Cardiac muscle cell (in vitro differentiated cells and primary cell): Measurements from ENCODE around the gene VPS35. TPM values are rescaled to one million over a fixed set of nuclear protein-coding genes. Genes with fewer than 3 reads are reported as not detected.
A peak's percentile ranks its signal among the peaks of the same experiment; 100 is the strongest.

ENCODE experiments used
- DNase-seq, 2 donors: peaks; one replicate each; pipeline versions ENCODE4 v3.0.0 to v3.0.0-alpha.2; 2010 to 2017; ENCODE audit warnings: low read depth in 1 of 2, low spot score in 1 of 2
- H3K27ac ChIP-seq: fragments of 200-600 bp; sonication (generic); 2 replicates; pipeline ENCODE4 v1.5.1; 2016
- H3K27me3 ChIP-seq: fragments of 200-600 bp; sonication (generic); 2 replicates; pipeline ENCODE4 v1.6.0; 2016; ENCODE audit warnings: control low read depth
- H3K36me3 ChIP-seq: fragments of 200-600 bp; sonication (generic); 2 replicates; pipeline ENCODE4 v1.5.1; 2016; ENCODE audit warnings: control low read depth
- H3K4me1 ChIP-seq: fragments of 200-600 bp; sonication (generic); 2 replicates; pipeline ENCODE4 v1.8.1; 2017; ENCODE audit warnings: low read depth, mild to moderate bottlenecking, mixed run types
- H3K4me3 ChIP-seq: fragments of 200-600 bp; sonication (generic); 2 replicates; pipeline ENCODE4 v1.5.1; 2016; ENCODE audit warnings: mild to moderate bottlenecking
- H3K9me3 ChIP-seq: fragments of 200-600 bp; sonication (generic); 2 replicates; pipeline ENCODE4 v1.5.1; 2017; ENCODE audit warnings: low read depth, mild to moderate bottlenecking, control low read depth
- polyA plus RNA-seq: library from polyadenylated mRNA; unstranded; fragments of >200 nt; fragmentation: Nextera tagmentation; extraction: Ambion mirVana; gene quantifications from 2 replicates; pipeline ENCODE4 v1.2.1, GENCODE V29; 2016
- total RNA-seq: library from RNA; depleted of rRNA; stranded (reverse); fragments of >200 nt; gene quantifications from 2 replicates; pipeline ENCODE4 v1.2.3, GENCODE V29; 2016
- TF ChIP-seq, protein P1 (sequence below): IDR thresholded peaks from 2 replicates; pipeline ENCODE4 v1.5.1; 2012; ENCODE audit warnings: low read depth, mild to moderate bottlenecking, low read length

VPS35 gene
- total and polyA plus RNA-seq, 2 experiments from 2014 or later, result 58.9 to 111 TPM

DNA sequence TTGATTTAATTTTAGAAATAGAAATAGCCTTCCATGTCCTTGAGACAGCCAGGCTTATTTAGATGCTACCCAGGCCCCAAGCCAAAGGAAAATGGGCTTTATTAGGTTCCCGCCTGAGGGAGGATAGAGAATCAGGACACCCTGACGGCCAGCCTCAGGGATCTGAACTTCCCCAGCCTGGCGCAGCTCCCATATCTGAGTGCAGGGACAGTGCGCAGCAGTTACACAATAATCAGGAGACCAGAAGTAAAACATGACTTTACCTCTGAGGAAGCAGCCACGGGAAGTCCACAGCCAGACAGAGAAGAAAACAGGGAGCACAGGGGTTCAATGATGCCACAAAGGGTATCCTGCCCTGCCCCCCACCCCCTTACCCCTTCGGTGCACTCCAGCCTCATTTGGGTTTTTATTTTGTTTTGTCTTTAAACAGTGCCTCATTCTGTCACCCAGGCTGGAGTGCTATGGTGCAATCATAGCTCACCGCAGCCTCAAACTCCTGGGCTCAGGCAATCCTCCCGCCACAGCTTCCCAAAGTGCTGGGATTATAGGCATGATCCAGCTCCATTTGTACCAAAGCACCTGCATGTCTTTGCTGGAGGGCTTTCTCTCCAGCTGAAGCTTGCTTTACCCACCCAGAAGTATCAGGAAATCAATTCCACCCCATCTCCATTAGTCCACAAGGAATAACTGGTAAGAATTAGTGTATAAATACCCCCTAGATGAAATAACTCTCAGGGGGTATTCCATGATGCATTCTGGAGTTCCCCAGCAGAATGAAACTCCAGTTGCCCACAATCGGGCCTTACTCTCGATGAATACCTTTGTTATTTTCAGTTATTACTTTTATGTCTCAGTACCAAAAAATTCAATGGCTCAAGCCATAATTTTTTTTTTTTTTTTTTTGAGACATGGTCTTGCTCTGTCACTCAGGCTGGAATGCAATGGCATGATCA is 22.4 kb upstream of the VPS35 start:
- Histone ChIP-seq H3K4me1 (peaks cover 22% of the 10 kb centered on the region), H3K4me3 (no peak overlapping the region), H3K9me3 (no peaks in the 10 kb centered on the region), H3K27me3 (no peaks in the 10 kb centered on the region), H3K36me3 (peaks cover 48% of the 10 kb centered on the region), H3K27ac (peak overlapping the region; percentile 68)
- TF ChIP-seq, protein P1, sequence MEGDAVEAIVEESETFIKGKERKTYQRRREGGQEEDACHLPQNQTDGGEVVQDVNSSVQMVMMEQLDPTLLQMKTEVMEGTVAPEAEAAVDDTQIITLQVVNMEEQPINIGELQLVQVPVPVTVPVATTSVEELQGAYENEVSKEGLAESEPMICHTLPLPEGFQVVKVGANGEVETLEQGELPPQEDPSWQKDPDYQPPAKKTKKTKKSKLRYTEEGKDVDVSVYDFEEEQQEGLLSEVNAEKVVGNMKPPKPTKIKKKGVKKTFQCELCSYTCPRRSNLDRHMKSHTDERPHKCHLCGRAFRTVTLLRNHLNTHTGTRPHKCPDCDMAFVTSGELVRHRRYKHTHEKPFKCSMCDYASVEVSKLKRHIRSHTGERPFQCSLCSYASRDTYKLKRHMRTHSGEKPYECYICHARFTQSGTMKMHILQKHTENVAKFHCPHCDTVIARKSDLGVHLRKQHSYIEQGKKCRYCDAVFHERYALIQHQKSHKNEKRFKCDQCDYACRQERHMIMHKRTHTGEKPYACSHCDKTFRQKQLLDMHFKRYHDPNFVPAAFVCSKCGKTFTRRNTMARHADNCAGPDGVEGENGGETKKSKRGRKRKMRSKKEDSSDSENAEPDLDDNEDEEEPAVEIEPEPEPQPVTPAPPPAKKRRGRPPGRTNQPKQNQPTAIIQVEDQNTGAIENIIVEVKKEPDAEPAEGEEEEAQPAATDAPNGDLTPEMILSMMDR, result no peak
- DNase-seq, result no peak

DNA sequence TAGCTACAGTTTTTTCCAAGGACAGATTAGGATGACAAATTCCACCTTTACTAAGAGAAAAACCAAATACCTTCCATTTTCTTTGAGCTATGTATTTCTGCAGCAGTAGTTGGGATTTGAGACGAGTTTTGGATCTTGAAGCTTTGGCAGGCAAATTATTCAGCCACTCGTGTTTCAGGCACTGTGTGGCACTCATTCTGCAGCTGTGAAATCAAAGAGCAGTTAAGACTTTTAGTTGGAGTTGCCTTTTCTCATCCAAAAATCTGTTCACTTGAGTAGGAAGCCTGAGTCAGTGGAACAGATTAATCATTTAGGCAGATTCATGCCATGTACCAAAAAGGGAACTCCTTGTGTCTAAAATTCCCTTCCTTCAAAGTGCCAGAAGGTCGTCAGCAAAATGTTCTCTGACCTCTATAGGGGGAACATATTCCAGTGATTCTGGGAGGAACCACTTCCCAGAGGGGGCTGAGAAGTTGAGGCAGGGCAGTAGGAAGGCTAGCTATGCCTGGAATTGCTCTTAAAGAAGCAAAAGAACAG is 20.6 kb upstream of the VPS35 start:
- TF ChIP-seq, protein P1, result no peak
- peak overlapping the region; percentile 68 for H3K27ac ChIP-seq
- H3K9me3 ChIP-seq, result no peaks in the 10 kb centered on the region
- H3K4me3 ChIP-seq, result no peak overlapping the region
- DNase-seq, result no peak
- peaks cover 20% of the 10 kb centered on the region for H3K4me1 ChIP-seq
- H3K27me3 ChIP-seq, result no peaks in the 10 kb centered on the region
- peaks cover 53% of the 10 kb centered on the region for H3K36me3 ChIP-seq

- no peak for DNase-seq
- TF ChIP-seq, protein P1, result no peak
- H3K27me3 ChIP-seq, result no peaks in the 10 kb centered on the region
- no peaks in the 10 kb centered on the region for H3K9me3 ChIP-seq
- H3K36me3 ChIP-seq, result peaks cover 71% of the 10 kb centered on the region
- H3K27ac ChIP-seq, result peak overlapping the region; percentile 59
- H3K4me3 ChIP-seq, result no peak overlapping the region
- peaks cover 5% of the 10 kb centered on the region for H3K4me1 ChIP-seq
These were observed 17.7 kb upstream of the VPS35 start for GRCh38 chr16:46706642-46707041.

DNA sequence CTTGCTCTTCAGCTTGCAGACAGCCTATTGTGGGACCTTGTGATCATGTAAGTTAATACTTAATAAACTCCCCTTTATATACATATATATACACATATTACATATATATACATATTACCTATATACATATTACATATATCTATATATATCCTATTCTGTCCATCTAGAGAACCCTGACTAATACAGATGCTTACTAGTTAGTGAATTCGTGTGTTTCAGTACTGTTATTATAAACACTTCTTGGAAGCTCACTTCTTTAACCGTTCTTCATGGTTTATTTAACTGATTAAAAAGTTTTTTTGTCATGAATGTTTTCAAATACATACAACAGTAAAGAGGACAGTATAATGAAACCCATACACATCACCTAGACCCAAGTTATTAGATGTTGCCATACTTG is 13.1 kb upstream of the VPS35 start:
- peak overlapping the region; percentile 24 for H3K27ac ChIP-seq
- TF ChIP-seq, protein P1, result no peak
- no peak for DNase-seq
- no peaks in the 10 kb centered on the region for H3K9me3 ChIP-seq
- H3K4me1 ChIP-seq, result peaks cover 8% of the 10 kb centered on the region
- H3K36me3 ChIP-seq, result peaks cover 56% of the 10 kb centered on the region
- H3K27me3 ChIP-seq, result no peaks in the 10 kb centered on the region
- no peak overlapping the region for H3K4me3 ChIP-seq

DNA sequence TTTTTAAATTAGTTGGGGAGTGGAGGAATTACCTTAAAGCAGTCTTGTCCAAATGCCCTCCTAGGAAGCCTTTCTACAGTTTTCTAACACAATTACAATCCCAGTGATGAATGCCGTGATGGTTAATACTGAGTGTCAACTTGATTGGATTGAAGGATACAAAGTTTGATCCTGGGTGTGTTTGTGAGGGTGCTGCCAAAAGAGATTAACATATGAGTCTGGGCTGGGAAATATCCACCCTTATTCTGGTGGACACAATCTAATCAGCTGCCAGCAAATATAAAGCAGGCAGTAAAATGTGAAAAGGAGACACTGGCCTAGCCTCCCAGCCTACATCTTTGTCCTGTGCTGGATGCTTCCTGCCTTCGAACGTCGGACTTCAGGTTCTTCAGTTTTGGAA is 12.6 kb upstream of the VPS35 start:
- Histone ChIP-seq H3K4me1 (peaks cover 10% of the 10 kb centered on the region), H3K27ac (peak overlapping the region; percentile 24), H3K4me3 (no peak overlapping the region), H3K27me3 (no peaks in the 10 kb centered on the region), H3K9me3 (no peaks in the 10 kb centered on the region), H3K36me3 (peaks cover 52% of the 10 kb centered on the region)
- DNase-seq, result no peak
- TF ChIP-seq, protein P1, result no peak
